Measurements from ENCODE around the gene PRDX2.

DNA sequence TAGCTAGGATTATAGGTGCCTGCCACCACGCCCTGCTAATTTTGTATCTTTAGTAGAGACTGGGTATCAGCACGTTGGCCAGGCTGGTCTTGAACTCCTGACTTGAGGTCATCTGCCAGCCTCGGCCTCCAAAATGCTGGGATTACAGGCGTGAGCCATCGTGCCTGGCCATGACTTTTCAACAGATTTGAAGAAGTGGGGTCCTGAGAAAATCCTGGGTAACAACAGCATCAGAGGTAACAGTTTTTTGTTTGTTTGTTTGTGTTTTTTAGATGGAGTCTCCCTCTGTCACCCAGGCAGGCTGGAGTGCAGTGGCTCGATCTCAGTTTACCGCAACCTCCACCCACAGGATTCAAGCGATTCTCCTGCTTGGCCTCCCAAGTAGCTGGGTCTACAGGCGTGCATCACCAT, 6.6 kb downstream of the PRDX2 start:
- TF ChIP-seq, protein P1, sequence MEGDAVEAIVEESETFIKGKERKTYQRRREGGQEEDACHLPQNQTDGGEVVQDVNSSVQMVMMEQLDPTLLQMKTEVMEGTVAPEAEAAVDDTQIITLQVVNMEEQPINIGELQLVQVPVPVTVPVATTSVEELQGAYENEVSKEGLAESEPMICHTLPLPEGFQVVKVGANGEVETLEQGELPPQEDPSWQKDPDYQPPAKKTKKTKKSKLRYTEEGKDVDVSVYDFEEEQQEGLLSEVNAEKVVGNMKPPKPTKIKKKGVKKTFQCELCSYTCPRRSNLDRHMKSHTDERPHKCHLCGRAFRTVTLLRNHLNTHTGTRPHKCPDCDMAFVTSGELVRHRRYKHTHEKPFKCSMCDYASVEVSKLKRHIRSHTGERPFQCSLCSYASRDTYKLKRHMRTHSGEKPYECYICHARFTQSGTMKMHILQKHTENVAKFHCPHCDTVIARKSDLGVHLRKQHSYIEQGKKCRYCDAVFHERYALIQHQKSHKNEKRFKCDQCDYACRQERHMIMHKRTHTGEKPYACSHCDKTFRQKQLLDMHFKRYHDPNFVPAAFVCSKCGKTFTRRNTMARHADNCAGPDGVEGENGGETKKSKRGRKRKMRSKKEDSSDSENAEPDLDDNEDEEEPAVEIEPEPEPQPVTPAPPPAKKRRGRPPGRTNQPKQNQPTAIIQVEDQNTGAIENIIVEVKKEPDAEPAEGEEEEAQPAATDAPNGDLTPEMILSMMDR (IDR thresholded peaks at IDR 0.05) = no peak
- TF ChIP-seq POLR2A (IDR thresholded peaks at IDR 0.05) = no peak
